Measurements from ENCODE around the gene ARMC8. TPM values are rescaled to one million over a fixed set of nuclear protein-coding genes. Genes with fewer than 3 reads are reported as not detected.

The ARMC8 gene
- total RNA-seq, 1 donor from 2014 or later = 82.3 TPM

DNA sequence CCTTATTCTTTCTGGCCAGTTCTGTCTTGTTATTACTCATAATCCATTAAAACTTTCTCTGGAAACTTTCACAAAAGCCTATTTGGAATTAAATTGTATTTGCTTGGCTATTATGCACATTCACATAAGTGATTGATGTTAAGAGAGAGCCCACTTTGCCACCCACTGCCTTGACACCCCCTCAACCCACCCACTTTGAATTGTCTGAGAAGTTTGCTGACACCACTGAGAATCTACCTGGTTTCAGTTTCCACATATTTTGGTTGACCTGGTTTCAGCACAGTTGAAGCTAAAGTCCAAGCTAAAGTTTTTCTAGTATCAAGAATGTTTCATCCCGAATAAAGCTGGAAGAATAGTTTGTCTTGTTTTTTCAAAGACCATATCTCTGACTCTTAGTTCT lies 70.9 kb downstream of the ARMC8 start:
- intact Hi-C loops (cut with micrococcal nuclease) = no loop called here
- Mint-ChIP-seq H3K9me3 (no peaks in the 10 kb centered on the region), H3K4me3 (no peak overlapping the region), H3K4me1 (no peaks in the 10 kb centered on the region), H3K27me3 (no peaks in the 10 kb centered on the region), H3K27ac (no peak overlapping the region), H3K36me3 (ENCODE audit: low read depth) (peaks cover 37% of the 10 kb centered on the region)
- TF ChIP-seq, protein P1, sequence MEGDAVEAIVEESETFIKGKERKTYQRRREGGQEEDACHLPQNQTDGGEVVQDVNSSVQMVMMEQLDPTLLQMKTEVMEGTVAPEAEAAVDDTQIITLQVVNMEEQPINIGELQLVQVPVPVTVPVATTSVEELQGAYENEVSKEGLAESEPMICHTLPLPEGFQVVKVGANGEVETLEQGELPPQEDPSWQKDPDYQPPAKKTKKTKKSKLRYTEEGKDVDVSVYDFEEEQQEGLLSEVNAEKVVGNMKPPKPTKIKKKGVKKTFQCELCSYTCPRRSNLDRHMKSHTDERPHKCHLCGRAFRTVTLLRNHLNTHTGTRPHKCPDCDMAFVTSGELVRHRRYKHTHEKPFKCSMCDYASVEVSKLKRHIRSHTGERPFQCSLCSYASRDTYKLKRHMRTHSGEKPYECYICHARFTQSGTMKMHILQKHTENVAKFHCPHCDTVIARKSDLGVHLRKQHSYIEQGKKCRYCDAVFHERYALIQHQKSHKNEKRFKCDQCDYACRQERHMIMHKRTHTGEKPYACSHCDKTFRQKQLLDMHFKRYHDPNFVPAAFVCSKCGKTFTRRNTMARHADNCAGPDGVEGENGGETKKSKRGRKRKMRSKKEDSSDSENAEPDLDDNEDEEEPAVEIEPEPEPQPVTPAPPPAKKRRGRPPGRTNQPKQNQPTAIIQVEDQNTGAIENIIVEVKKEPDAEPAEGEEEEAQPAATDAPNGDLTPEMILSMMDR (IDR thresholded peaks at IDR 0.05) = no peak
- ChIA-PET CTCF (no interaction called here), POLR2A (no interaction called here)
- no peak for ATAC-seq (ENCODE audit: low read depth)
- no peak for DNase-seq

DNA sequence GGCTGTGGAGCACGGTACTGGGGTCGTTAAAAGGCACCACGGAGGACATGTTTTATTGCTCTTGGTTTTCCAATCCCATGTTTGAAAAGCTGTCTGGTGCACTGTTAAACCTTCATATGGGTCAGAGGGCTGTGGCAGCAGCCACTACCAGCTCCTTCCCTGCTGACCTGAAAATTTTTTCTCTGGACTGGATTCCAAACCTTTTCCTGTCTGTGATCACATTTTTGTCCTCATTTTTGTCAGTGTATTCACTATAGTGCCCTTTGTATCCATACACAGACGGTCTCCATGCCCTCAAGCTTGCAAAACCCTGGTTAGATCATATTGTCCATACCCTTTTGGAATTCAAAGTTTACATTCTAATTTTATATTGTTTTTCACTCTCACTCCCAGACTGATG lies 72.0 kb downstream of the ARMC8 start:
- POLR2A ChIA-PET = no interaction called here
- TF ChIP-seq, protein P1 (IDR thresholded peaks at IDR 0.05) = no peak
- H3K9me3 Mint-ChIP-seq = no peaks in the 10 kb centered on the region

DNA sequence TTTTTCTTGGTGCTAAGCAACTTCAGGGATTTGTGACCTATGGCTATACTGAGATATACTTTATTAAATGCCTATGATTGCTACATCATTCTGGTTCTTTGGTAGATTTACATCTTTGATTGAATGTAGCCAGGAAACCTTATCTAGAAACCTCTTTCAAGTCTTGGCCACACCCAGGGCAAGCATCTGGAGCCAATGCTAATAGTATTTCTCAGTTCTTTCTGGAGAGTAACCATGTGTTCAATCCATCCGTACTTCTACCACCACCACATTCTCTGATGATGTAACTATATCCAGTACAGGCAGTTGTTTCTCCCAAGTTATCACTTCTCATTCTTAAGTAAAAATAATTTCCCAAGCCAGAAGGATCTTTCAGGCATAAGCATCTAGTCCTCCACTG lies 73.5 kb downstream of the ARMC8 start:
- ATAC-seq (ENCODE audit: low read depth) (no peak), DNase-seq (no peak)
- POLR2A ChIA-PET = no interaction called here
- CTCF ChIA-PET = no interaction called here
- Mint-ChIP-seq H3K36me3 (ENCODE audit: low read depth) (peaks cover 57% of the 10 kb centered on the region), H3K27ac (no peak overlapping the region), H3K9me3 (no peaks in the 10 kb centered on the region), H3K4me1 (no peaks in the 10 kb centered on the region), H3K4me3 (no peak overlapping the region), H3K27me3 (no peaks in the 10 kb centered on the region)
- intact Hi-C loops (cut with micrococcal nuclease) = no loop called here
- TF ChIP-seq, protein P1 (IDR thresholded peaks at IDR 0.05) = no peak

More for the DNA sequence above, 72.0 kb downstream of the ARMC8 start:
- intact Hi-C loops (cut with micrococcal nuclease) = no loop called here
- peaks cover 46% of the 10 kb centered on the region for H3K36me3 Mint-ChIP-seq (ENCODE audit: low read depth)
- no peak for ATAC-seq (ENCODE audit: low read depth)
- DNase-seq = no peak
- no peaks in the 10 kb centered on the region for H3K4me1 Mint-ChIP-seq
- H3K27ac Mint-ChIP-seq = no peak overlapping the region
- H3K4me3 Mint-ChIP-seq = no peak overlapping the region
- CTCF ChIA-PET = no interaction called here
- H3K27me3 Mint-ChIP-seq = no peaks in the 10 kb centered on the region

DNA sequence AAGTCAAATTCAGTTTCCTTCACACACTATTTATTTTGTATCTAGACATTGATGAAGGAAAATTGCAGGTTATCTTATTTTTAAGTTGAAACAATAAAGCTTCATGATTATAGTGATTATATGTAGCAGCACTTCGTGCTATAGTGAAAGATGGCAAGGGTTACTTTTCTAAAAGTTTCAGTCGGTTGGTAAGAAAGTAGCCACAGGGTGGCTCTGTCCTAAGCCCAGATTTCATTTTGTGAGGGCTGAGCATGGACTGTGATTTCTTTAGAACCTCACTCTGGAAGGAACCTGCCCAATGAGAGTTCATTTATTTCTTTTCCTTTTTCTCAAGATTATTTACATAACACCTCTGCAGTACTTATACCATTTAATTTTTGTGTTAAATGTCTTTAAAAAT lies 76.0 kb downstream of the ARMC8 start:
- intact Hi-C loops (cut with micrococcal nuclease) = no loop called here
- Mint-ChIP-seq H3K36me3 (ENCODE audit: low read depth) (peaks cover 56% of the 10 kb centered on the region), H3K9me3 (no peaks in the 10 kb centered on the region), H3K27ac (no peak overlapping the region), H3K4me3 (no peak overlapping the region), H3K4me1 (no peaks in the 10 kb centered on the region), H3K27me3 (no peaks in the 10 kb centered on the region)
- no peak for ATAC-seq (ENCODE audit: low read depth)
- POLR2A ChIA-PET = no interaction called here
- TF ChIP-seq, protein P1 (IDR thresholded peaks at IDR 0.05) = no peak
- CTCF ChIA-PET = no interaction called here
- DNase-seq = no peak

GRCh38 chr3:138265745-138266144 lies 78.6 kb downstream of the ARMC8 start:
- H3K9me3 Mint-ChIP-seq = no peaks in the 10 kb centered on the region
- H3K36me3 Mint-ChIP-seq (ENCODE audit: low read depth) = peaks cover 53% of the 10 kb centered on the region
- DNase-seq (no peak), ATAC-seq (ENCODE audit: low read depth) (no peak)
- intact Hi-C loops (cut with micrococcal nuclease) = no loop called here
- no peaks in the 10 kb centered on the region for H3K27me3 Mint-ChIP-seq
- H3K27ac Mint-ChIP-seq = no peak overlapping the region
- H3K4me3 Mint-ChIP-seq = no peak overlapping the region
- ChIA-PET CTCF (no interaction called here), POLR2A (no interaction called here)
- TF ChIP-seq, protein P1 (IDR thresholded peaks at IDR 0.05) = no peak
- H3K4me1 Mint-ChIP-seq = no peaks in the 10 kb centered on the region
